ENCODE data around the gene ISYNA1.

Gene ISYNA1

GRCh38 chr19:18430417-18431144, 7.4 kb downstream of the ISYNA1 start:
- no peak for DNase-seq

- DNase-seq, result no peak
Observed at GRCh38 chr19:18429717-18430416, 8.1 kb downstream of the ISYNA1 start.

GRCh38 chr19:18428787-18429674, 8.9 kb downstream of the ISYNA1 start:
- peak; percentile 84 for DNase-seq

- no peak for DNase-seq
Observed at GRCh38 chr19:18428173-18428786, 9.7 kb downstream of the ISYNA1 start.

GRCh38 chr19:18427743-18428113, 10.2 kb downstream of the ISYNA1 start:
- no peak for DNase-seq

- no peak for DNase-seq
Observed at GRCh38 chr19:18427080-18427742, 10.7 kb downstream of the ISYNA1 start.

- no peak for DNase-seq
Observed at GRCh38 chr19:18426416-18426767, 11.5 kb downstream of the ISYNA1 start.

- no peak for DNase-seq
Observed at GRCh38 chr19:18425515-18426415, 12.2 kb downstream of the ISYNA1 start.

GRCh38 chr19:18424890-18425514, 12.9 kb downstream of the ISYNA1 start:
- DNase-seq, result no peak

GRCh38 chr19:18424122-18424889, 13.6 kb downstream of the ISYNA1 start:
- no peak for DNase-seq

- no peak for DNase-seq
Observed at GRCh38 chr19:18423258-18424020, 14.5 kb downstream of the ISYNA1 start.

GRCh38 chr19:18422530-18423191, 15.3 kb downstream of the ISYNA1 start:
- DNase-seq, result peak; percentile 42

GRCh38 chr19:18421371-18421959, 16.5 kb downstream of the ISYNA1 start:
- DNase-seq, result no peak

- no peak for DNase-seq
Observed at GRCh38 chr19:18420930-18421329, 17.0 kb downstream of the ISYNA1 start.

- DNase-seq, result peak; percentile 47
Observed at GRCh38 chr19:18419699-18420460, 18.1 kb downstream of the ISYNA1 start.

GRCh38 chr19:18419195-18419698, 18.7 kb downstream of the ISYNA1 start, which contains the start of gene SSBP4:
SSBP4 (plus strand) TSS chr19:18419398; CDS start chr19:18419649, 251 bp downstream.
- DNase-seq, result peak; percentile 57

Data from activated gamma-delta T cell treated with Interleukin-2 at 50 U/mL for 16 hours (primary cell).